NT2/D1 (cell line): ENCODE data around the gene CDRT4.

Source experiments
- YY1 ChIP-seq: IDR thresholded peaks from 2 replicates; pipeline ENCODE4 v1.6.1; 2011; ENCODE audit not compliant: insufficient read length, insufficient read depth
- ZNF274 ChIP-seq: IDR thresholded peaks from 2 replicates; pipeline ENCODE4 v1.6.1; 2011; ENCODE audit warnings: mild to moderate bottlenecking, low read depth, low read length

- TF ChIP-seq ZNF274 (no peak), YY1 (no peak)
Observed at GRCh38 chr17:15399443-15399842, 68.0 kb downstream of the CDRT4 start.
